Stimulated activated CD4-positive, alpha-beta T cell treated with anti-CD3 and anti-CD28 coated beads, Interleukin-1b, Interleukin-23, amount 100 ng/mL, for 24 hours (primary cell): ENCODE measurements around the gene ASB7.

ENCODE experiments used
- DNase-seq, 4 experiments: peaks; one replicate each; pipeline ENCODE4 v3.0.0-alpha.2; 2020; ENCODE audit warnings: low read depth in 4 of 4, low spot score in 1 of 4

Gene ASB7

DNA sequence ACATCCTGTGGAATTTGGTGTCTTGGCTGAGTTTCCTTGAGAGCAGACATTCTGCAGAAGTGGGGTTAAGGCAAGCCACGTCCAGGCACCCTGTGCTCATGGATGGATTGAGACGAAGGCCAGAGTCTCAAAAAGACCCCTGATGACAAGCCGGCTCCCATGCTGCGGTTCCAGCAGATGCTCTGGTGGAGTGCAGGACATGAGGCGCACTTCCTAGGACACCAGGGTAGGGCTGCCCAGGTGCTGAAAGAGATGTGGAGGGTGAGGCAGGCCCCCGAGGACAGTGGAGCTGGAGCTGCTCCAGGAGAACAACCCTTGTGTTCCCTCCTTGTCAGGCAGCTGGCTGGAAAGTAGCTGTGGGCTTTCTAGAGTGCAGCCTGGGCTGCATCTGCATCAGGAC, 81.0 kb downstream of the ASB7 start:
- no peak for DNase-seq

DNA sequence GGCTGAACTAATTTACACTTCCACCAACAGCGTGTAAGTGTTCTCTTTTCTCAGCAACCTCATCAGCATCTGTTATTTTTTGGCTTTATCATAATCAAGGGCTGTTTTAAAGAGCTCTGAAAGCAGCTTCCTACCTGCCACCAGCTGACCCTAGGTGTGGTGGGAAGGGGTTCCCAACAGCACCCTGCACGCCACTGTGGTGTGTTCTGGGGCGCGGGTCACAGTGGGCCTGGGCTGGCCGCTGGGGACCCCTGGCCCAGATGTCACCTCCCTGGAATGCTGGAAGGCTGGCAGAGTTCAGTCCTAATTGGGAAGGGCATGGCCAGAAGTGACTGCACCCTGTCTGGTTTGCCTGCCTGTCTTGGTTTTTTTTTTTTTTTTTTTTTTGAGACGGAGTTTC, 82.2 kb downstream of the ASB7 start:
- DNase-seq: no peak

DNA sequence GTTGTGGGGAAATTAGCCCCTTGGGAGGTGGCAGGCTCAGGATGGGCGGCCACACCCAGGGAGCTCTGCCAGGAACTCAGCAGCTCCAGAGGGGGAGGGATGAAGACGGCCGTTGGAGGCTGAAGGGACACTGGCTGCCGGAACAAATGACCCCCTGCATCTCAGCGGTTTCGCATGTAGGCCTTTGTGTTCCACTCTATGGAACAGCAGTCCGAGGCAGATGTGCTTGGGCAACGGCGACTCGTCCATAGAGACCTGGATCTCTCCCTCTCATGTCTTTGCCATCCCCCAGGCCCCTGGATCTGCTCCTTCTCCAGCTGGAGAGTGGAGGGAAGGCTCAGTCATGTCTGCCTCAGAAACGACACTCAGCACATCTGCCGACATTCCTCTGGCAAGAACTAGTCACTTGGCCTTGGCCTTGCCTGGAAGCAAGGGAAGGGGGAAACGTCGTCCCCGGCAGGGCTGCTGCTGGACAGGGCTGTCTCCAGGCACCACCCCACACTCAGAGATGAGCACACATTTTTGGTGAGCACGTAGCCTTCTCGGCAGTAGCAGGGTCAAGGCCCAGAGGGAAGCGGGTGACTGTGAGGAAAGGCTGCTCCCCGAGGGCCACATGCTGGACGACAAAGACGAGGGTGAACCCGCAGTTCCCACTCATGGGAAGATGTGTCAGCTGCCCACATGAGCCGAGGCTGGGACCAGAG, 83.8 kb downstream of the ASB7 start:
- no peak for DNase-seq

DNA sequence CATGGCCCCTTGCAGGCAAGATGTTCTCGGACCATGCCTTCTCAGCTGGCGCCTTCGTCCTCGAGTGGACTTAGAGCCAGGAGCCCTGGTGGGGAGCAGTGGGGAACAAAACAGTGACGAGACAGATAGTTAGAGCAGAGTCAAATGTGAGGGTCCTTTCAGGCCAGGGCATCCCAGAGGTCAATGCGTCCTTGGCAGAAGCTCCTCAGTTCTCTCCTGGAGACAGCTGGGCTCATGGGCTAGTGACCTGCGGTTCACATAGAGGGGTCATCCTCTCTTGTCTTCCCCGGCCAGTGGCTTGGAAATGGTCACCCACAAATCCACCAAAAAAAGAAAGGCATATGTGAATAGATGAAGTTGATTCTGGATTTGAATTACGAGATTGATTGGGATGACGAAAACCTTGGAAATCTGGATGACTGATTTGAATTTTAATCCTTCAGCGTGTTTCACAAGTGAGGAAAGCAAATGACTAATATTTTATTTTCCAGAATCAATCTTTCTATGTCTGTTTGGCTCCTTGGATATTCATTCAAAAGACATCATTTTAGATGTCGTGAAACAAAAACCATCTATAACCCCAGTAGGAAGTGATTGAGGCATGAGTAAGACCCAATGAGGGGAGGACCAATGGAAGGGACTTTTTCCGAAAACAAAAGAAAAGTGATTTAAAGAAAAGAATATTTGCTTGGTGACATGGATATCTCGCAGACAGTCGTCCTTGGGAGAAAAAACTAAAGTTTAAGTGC, 84.5 kb downstream of the ASB7 start:
- DNase-seq: no peak

- no peak for DNase-seq
These were observed 85.3 kb downstream of the ASB7 start for GRCh38 chr15:100687582-100688141.

- DNase-seq: no peak
These were observed 86.2 kb downstream of the ASB7 start for GRCh38 chr15:100688549-100689120.

GRCh38 chr15:100689131-100689899, 86.9 kb downstream of the ASB7 start:
- DNase-seq: no peak

GRCh38 chr15:100690032-100690794, 87.8 kb downstream of the ASB7 start:
- DNase-seq: no peak

DNA sequence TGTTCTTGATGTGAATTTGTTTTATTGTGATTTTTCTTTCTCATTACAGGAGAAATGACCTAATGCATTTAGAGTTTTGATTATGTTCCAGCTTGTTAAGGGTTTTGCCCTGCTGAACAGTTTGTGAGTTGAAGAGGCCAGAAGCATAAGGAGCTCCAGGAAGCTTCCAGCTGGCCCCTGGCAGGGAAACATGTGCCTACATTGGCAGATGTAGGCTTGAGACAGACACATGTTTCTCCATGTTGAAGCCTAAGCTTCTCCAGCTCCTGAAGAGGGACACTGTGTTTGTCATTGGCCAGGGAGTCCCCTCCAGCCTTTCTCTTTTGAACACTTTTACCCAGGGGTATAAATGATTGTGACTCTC, 88.4 kb downstream of the ASB7 start:
- DNase-seq: no peak

GRCh38 chr15:100691321-100691720, 88.9 kb downstream of the ASB7 start:
- DNase-seq: no peak

- DNase-seq: no peak
These were observed 89.9 kb downstream of the ASB7 start for GRCh38 chr15:100692246-100692645.

- no peak for DNase-seq
These were observed 90.3 kb downstream of the ASB7 start for GRCh38 chr15:100692671-100693070.

DNA sequence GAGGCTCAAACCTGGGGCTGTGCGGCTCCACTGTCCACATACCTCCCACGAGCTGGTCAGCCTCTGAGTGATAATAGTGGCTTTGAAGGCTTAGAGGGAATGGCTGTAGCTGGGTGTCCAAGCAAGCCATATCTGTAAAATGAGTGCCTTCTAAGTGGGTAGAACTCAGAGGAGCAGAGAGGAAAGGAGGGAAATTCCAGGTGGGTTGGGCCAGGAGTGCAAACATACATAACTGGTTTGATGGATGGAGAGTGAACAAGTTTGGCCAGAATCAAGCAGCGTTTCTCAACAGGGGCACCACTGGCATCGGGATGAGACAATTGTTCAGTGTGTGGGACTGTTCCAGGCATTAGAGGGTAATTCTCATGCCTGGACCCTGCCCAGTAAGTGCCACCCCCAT, 91.1 kb downstream of the ASB7 start:
- no peak for DNase-seq

DNA sequence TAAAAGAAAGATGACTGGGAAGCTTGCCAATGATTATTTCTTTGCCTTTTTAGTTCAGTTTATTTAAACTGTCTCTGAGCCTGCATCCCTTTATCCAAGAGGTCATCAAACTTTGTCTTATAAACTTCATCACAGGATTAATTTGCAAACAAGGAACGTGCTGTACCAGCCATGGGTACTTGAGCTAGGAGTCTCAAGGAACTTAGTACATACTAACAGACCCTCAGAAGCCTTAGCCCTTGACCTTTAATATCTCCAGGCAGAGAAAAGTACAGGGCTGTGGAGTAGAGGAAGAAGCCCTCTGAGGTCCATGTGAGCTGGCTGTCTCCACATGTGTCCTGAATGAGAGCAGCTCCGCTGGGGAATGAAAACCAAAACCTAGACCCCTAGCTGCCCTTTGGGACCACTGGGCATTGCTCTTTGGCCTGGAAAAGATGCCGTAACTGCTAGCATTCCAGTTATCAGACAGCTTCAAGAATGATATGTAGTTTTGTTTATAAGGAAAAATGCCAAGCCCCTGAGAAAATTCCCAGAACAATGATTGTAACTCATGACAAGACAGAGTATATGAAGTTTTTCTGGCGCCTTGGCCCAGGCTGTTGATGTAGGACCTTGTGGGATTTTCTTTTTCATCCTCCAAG, 92.1 kb downstream of the ASB7 start:
- DNase-seq: no peak

DNA sequence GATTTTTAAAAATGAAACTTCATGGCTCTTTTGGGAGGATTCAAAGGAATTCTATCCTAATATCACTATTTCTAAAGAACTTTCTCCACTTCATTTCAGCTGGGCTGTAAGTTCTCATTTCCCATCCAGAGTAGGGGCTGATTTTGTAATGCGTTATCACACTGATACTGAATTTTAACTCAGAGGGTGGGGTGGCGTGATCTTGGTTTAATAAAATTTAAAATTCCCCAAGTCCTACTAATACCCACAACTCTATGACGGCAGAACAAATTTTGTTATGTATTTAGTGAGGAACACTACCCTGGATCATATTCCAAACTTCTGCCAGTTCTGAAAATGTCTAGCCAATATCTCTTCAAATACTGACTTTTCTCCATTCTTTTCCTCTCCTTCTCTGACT, 92.7 kb downstream of the ASB7 start:
- no peak for DNase-seq

DNA sequence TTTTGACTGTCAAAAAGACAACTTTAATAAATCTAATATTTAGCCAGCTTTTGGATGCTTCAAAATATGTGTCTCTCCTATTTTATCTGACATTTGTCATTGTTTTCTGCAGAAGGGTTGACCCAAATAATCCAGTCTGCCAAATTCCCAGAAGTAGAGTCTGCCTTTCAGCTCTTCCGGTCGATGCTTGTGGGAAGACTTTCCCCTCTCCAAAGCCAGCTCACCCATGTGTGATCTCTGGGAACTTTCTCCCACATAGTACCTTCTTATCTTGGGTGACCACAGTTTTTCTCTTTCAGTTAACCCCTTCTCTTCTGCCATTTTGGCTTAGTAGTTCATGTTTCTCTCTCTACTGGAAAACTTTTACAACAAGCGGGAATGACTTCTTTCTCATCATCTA, 94.1 kb downstream of the ASB7 start:
- DNase-seq: no peak
